ENCODE measurements around the gene TTC21A. TPM values are rescaled to one million over a fixed set of nuclear protein-coding genes. Genes with fewer than 3 reads are reported as not detected.

The TTC21A gene
- total and polyA plus RNA-seq, 2 of the 13 experiments (the other 11 are each of a cell fraction or from before 2014, with no cell fraction given) = 0.31 to 1.5 TPM

DNA sequence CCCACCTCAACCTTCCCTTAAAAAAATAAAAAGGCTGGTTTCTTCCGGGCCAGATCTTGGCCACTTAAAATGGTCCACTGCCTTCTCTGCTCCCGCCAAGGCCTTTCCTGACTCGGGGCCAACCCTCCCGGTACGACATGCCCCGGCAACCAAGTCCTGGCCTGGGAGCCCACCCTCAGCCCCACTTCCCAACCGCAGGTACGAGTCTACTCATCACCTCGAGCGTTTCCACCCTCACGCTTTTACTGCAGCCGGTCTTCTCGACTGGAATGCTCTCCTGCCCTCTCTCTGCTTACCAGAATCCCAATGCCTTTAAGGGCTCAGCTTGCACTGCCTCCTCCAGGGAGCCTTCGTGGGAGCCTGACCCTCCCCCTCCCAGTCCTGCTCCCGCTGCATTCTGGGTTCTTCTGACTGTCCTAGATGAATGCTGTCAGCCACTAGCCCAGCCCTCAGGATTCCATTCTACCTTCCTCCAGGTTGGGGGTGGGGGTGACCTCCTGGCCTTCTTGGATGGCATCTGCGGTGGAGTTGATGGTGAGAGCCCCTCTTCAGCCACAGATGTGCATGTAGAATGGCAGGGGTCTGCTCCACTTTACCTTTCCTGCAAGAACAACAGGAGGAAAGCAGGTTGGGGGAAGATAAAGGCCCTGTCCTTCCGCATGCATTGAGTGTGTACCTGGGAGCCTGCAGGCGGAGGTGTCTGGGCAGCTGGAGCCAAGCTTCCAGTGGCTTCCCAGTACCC, 47.0 kb downstream of the TTC21A start (continued):
- TF ChIP-seq PRDM15 (CRISPR knock-in tag; IDR thresholded peaks at IDR 0.05) (no peak), SMAD3 (CRISPR knock-in tag; IDR thresholded peaks at IDR 0.05) (no peak), ZSCAN9 (CRISPR knock-in tag; IDR thresholded peaks at IDR 0.05; ENCODE audit: borderline replicate concordance) (0 out of 2 replicates have a peak, but pooled peaks have one; percentile 31), ZNF296 (CRISPR knock-in tag; conservative IDR thresholded peaks at IDR 0.05) (no peak), KDM4B (CRISPR knock-in tag; IDR thresholded peaks at IDR 0.05) (0 out of 2 replicates have a peak, but pooled peaks have one; percentile 26), ZFY (CRISPR knock-in tag; IDR thresholded peaks at IDR 0.05) (peak; percentile 67), MTF2 (CRISPR knock-in tag; IDR thresholded peaks at IDR 0.05; ENCODE audit: borderline replicate concordance) (no peak), HDAC2 (CRISPR knock-in tag; IDR thresholded peaks at IDR 0.05) (0 out of 2 replicates have a peak, but pooled peaks have one; percentile 45), RARA (CRISPR knock-in tag; IDR thresholded peaks at IDR 0.05) (peak; percentile 9; the same call in 1 of the 2 replicates), ZNF3 (CRISPR knock-in tag; IDR thresholded peaks at IDR 0.05) (no peak), AHR (CRISPR knock-in tag; IDR thresholded peaks at IDR 0.05) (no peak), ZNF382 (CRISPR knock-in tag; IDR thresholded peaks at IDR 0.05; ENCODE audit: borderline replicate concordance) (no peak), GFI1 (CRISPR knock-in tag; IDR thresholded peaks at IDR 0.05; ENCODE audit: borderline replicate concordance) (no peak), SP4 (CRISPR knock-in tag; IDR thresholded peaks at IDR 0.05) (no peak), KLF6 (CRISPR knock-in tag; IDR thresholded peaks at IDR 0.05) (no peak), MATR3 (CRISPR knock-in tag; IDR thresholded peaks at IDR 0.05) (no peak), FOXP1 (IDR thresholded peaks at IDR 0.05) (no peak), FOXP1 (CRISPR knock-in tag; IDR thresholded peaks at IDR 0.05) (no peak), TOE1 (CRISPR knock-in tag; IDR thresholded peaks at IDR 0.05) (no peak), MLXIP (CRISPR knock-in tag; IDR thresholded peaks at IDR 0.05; ENCODE audit: borderline replicate concordance) (no peak)
- TF ChIP-seq, protein P1, sequence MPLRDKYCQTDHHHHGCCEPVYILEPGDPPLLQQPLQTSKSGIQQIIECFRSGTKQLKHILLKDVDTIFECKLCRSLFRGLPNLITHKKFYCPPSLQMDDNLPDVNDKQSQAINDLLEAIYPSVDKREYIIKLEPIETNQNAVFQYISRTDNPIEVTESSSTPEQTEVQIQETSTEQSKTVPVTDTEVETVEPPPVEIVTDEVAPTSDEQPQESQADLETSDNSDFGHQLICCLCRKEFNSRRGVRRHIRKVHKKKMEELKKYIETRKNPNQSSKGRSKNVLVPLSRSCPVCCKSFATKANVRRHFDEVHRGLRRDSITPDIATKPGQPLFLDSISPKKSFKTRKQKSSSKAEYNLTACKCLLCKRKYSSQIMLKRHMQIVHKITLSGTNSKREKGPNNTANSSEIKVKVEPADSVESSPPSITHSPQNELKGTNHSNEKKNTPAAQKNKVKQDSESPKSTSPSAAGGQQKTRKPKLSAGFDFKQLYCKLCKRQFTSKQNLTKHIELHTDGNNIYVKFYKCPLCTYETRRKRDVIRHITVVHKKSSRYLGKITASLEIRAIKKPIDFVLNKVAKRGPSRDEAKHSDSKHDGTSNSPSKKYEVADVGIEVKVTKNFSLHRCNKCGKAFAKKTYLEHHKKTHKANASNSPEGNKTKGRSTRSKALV (CRISPR knock-in tag; IDR thresholded peaks at IDR 0.05) = no peak

Data from HepG2 (cell line).